Bone marrow (tissue), 2 donors: Measurements from ENCODE around the gene MYO7A.
"Not testable (repeated sequence)": the region's sequence is repeated elsewhere in the genome, so short reads cannot be mapped to it uniquely, and the experiment has no call there.

Experiments
- DNase-seq, 2 donors: peaks; one replicate each; lab custom pipeline; 2025; lab: John Stamatoyannopoulos, UW

MYO7A gene

DNA sequence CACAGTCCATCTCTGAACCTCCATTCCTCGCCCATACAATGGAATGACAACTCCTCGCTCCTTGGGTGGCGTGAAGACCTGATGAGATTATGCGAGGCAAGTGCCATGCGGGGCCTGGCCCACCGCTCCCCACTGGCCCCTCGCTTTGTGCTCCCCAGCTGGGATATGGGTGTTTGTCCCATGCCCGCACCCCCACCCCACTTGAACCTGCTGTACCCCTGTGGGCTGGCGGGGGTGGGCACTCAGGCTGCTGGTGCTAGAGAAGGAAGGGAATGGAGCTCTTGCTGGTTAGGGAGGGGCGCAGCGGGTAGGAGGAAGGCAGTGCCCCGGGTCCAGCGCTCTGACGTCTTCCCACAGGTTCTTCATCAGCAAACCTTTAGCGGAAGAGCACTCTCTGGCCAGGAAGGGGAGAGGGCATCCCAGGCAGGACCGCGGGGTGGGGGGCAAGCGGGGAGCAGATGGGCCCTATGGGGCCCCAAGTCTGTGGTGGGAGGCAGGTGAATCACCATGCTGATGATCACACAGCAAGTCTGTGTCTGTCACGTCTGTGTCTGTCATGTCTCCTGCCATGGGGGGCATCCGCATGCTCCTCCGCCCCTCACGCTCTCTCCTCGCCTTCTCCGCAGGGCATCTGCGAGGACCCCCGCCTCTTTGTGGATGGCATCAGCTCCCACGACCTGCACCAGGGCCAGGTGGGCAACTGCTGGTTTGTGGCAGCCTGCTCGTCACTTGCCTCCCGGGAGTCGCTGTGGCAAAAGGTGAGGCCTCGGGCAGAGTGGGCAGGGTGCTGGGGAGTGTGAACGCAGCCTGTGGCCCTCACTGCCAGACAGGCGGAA lies 34.8 kb upstream of the MYO7A start:
- no peak for DNase-seq

DNA sequence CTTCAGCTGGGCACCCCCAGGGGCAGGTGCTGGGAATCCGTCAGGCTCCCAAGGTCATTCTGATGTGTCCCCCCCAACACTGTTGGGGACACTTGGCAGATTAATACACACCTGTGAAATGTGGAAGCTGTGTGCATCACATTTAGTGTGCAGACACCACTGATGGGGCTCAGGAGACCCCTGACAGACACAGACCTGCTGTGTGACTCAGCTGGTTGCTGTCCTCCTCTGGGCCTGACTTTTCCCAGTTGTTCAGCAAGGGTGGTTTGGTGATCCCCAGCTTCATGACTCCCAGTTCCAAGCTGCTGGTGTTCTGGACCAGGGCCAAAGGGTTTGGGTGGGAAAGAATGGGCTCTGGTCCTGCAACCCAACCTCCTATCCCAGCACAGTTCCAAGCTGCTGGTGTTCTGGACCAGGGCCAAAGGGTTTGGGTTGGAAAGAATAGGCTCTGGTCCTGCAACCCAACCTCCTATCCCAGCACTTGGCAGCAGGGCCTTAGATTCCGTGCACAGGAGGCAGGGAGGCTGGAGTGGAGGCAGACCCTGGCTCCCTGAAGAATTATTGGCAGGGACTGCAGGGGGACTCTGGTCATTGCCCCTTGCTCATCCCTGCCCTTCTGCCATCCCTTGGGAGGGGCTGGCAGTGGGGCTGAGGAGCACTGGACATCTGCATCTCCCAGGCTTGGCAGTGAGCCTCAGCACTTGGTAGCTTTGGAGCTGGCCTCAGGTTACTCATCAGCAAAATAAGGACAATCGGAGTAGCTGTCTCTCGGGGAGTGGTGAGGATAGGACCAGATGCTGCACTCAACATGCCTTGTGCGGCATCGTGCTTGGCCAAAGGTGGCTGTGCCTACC lies 33.8 kb upstream of the MYO7A start:
- DNase-seq: no peak

DNA sequence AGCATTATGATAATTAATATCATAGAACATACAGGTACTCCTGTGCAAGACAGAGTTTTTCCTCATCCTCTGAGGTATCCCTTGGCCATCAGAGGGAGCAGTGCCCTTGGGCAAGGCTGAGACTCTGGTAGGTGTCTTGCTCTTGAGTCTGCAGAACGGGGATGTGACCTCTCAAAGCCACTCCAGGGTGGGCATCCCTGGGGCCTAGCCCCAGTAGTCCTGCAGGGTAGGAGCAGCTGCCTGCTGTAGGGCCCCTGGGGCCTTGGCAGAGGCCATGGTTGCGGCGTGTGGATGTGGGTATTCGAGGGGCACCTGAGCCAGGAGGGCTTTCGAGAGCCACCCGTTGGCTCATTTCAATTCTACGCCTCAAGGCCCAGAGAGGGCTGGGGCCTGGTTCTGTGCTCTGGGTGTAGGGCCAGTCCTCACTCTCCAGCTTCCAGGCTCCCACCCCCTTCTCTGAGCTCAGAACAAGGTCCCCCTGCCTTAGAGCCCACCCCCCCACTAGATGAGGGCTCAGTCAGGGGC lies 33.1 kb upstream of the MYO7A start:
- DNase-seq: no peak

DNA sequence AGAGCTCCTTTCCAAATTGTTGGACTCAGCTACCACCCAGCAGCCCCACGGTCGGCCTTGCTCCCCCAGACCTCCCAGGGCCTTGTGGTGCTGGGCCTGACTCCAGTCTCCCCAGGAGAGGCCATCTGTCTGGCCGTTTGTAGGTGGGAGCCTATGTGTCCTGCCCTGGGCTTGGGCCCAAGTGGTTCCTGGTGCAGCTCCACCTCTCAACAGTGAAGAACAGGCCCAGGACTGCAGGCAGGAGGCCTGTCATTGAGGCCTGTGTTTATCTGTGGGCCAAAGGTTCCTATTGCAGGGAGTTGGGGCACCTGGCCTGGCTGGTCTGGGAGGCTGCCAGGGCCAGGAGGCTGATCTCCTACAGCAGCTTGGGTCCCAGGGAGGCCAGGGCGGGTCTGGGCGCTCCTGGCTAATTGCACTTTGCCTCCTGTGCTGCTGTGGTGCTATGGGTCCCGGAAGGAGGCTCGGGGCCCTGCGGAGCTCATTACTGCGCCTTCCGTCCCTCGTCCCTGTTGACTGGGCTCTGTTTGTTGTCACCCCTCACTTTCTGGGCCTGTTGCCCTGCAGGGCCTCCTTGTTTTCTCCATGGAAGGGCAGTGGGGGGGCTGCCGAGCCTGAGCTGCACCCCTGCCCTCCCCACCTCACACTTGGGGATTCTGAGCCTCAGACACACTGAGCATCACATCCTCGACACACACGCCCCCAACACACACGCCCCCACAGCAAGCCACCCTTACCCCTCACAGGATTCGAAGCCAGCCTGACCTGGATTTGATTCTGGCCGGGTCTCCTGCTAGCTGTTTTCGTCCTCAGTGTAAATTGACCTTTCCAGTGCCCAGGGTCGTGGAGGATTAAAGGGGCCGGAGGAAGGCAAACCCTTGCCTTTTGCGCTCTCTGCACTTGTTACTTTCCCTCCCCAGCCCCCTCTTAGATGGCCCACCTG lies 32.2 kb upstream of the MYO7A start:
- DNase-seq: no peak

DNA sequence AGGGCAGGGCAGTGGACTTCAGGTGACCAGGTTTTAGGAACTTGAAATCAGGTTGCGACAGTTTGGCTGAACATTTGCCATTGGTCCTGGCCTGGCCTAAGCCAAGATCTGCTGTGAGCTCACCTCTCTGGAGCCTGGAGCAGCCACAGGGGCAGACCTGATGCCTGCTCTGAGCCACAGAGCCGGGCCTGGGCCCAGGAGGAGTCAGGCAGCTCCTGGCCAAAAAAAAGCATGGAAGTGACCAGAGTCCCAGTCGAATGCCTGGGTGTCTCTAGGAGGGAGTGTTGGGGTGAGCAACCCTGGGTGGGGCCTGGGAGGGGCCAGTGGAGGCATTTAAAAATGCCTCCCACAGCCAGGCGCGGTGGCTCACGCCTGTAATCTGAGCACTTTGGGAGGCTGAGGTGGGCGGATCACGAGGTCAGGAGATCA lies 31.4 kb upstream of the MYO7A start:
- DNase-seq: no peak

DNA sequence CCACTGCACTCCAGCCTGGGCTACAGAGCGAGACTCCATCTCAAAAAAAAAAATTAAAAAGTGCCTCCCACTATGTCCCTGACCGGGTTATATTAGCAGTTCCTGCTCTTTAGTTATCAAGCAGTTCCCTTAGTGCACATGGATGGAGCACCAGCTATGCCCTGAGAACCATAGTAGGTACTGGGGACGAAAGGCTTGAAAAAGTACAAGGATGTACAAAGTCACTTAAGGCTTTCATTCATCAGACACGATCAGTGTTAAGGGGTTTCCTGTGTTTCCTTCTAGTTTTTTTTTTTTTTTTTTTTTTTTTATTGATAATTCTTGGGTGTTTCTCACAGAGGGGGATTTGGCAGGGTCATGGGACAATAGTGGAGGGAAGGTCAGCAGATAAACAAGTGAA lies 30.9 kb upstream of the MYO7A start:
- not testable (repeated sequence) for DNase-seq

DNA sequence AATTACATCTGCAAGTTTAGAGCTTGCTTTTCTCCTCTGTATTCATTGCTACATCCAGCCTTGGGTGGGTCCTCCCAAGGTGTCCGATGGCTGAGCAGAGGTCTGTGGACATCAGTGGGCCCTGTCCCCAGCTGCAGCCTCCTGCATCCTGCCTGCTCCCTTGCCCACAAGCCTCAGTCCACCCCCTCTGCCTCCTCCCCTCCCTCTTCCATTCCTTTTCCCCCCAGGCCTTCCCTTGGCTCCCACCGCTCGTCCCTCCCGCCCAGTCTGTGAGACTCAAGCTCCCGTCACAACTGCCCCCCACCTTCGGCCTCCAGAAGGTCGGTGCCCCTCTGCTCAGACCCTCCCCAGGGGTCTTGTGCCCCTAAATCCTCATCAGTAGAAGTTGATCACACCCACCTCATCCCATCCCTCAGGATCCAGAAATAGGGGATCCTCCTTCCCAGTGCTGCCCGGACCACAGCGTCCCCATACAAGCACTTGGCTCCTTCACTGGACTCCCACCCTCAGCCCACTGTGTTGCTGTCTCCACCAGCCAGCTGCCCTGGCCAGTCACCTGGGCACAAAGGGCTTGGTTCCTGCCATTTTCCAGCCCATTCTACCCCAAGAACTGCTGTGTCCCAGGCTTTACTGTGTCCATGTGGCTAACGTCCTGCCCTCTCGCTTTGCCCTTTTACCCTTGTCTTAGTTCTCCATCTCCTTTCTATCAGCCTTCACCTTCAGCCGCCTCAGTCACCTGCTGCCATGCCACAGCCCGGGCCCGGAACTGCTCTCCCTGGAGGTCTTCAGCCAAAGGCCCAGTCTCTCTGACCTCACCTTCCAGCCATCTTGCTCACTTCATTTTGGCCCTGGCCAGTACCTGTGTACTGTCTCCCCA lies 27.6 kb upstream of the MYO7A start:
- no peak for DNase-seq

DNA sequence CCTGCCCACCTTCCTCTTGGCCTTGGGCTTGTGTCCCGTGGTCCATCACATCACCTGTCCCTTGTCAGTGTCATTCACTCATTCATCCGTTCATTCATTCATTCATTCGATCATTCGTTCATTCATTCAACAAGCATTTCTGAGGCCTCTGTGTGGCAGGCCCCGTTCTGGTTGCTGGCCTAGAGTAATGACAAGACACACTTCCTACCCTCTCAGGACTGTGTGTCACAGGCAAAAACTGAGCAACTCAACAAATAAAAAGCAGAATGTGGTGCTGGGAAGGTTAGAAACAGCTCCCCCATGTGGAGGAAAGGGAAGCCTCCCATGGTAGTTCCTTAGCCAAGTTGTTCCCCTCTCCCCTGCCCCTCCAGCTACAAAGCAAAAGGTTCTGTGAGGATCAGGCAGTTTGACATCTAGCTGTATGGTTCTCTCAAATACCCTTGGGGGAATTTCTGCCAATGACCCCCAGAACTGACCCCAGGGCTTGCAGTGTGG lies 27.0 kb upstream of the MYO7A start:
- peak in 1 of 2 donors; percentile 33 for DNase-seq

DNA sequence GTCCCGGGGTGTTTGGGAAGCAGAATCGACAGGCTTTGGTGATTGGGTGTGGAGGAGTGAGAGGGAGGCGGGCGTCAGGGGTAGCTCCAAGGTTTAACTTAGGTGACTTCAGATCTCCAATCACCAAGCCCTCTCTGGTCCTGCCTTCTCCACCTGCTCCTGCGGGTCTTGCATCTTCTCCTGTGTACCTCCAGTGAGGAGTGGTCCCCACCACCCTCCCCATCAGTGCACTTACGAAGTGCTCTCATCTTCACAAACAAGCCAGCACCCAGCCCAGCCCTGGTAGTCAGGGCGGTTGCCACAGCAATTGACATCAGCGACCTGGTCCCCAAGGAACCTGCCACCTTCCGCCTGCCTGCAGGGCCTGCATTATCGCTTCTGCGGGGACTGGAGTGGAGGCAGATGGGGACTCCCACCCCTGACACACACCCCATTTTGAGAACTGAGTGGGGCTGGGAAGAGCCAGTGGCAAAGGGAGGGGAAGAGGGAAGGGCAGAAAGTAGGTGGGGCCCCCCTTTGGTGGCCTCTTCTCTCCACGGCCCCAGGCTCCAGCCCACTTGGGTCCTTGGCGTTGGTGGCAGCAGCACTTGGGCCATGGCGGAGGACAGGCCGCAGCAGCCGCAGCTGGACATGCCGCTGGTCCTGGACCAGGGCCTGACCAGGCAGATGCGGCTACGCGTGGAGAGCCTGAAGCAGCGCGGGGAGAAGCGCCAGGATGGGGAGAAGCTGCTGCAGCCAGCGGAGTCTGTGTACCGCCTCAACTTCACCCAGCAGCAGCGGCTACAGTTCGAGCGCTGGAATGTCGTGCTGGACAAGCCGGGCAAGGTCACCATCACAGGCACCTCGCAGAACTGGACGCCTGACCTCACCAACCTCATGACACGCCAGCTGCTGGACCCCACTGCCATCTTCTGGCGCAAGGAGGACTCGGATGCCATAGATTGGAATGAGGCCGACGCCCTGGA lies 25.5 kb upstream of the MYO7A start, which contains the start of gene OMP:
Gene OMP, plus strand, starts transcription at position 595 of the 965 bp plus-strand sequence. Its CDS starts 0 bp downstream, at position 595.
- DNase-seq: no peak

DNA sequence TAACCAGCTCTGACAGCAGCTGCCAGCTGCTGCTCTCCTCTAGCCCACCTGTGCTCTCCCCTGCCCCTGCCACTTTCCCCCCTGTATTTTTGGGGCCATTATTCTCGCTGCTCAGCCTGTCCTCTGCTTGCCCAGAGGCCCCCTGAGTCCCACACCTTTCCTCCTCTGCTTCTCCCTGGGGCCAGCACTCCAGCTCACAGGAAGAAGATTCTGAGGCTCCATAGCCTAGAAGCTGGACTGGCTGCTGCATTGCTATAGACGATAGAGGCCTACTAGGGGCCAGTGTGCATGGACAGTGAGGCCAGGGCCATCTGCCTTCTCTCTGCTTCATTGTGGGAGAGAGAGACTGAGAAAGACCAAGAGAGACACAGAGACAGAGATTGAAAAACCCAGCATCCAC lies 24.7 kb upstream of the MYO7A start:
- no peak for DNase-seq

DNA sequence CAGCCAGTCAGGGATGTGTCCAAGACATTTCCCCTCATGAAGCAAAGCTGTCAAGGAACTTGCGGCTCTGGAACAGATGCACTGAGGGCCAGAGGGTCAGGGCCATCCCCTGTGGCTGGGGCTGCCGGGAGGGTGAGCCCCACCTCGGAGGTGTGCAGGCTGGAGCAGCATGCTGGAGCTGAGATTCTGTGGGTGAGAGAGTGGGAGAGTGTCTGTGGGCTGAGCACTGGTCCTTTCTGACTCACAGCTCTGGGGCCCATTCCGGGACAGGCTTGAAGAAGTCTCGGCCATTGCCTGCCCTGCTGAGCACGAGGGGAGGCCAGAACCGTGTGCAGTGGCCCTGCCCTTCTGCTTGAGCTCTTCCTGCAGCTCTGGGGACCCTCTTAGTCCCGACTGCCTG lies 23.3 kb upstream of the MYO7A start:
- DNase-seq: no peak

DNA sequence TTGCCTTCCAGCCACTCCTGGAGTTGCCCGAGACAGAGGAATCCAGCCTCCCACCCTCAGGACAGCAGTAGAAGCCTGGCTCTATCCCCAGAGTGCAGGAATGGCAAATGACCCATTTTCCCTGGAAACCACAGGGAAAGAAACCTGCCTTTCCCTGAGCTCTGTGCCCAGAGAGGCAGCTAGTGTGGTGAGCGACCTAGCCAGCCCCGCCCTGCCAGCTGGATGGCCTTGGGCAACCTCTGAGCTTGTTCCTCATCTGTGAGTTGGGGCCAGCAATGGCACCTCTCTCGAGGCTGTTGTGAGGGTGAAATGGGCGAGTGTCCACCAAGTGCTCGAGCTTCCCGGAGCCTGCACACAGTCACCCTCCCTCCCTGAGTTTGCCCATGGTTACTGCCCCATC lies 21.7 kb upstream of the MYO7A start:
- DNase-seq: no peak

DNA sequence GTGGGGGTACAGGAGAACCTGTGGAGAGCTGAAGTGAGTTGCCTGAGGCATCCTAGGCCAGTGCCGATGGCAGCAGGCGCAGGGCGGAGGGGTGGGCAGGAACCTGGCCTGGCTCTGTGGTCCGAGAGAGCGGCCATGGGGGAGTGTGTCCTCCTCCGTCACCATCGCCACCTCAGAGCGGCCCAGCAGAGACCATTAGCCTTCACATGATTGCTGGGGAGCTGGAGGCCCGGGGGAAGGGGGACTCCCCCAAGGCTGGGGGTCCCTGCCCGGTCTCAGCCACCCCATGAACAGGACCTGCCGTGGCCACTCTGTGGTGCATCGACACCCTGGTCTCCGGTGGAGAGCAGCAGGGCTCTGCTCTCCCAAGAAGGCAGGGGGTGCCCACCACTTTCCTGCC lies 21.3 kb upstream of the MYO7A start:
- DNase-seq: no peak

DNA sequence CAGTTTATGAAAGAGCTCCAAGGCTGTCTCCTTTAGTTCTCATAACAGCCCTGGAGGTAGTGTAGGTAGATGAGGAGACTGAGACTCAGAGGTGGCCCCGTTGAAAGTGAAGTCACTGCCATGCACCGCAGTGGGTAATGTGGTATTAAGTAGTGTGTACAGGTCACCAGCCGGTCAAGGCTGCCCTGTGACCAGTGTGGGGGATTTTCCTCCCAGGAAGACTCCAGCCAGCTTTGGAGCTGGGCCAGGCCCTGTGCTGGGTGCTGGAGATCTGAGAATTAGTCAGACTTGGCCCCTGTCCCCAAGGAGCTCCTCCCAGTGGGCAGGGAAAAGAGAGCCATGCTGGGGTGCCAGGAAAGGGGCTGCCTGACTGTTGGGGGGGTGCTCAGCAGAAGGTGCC lies 20.1 kb upstream of the MYO7A start:
- no peak for DNase-seq

DNA sequence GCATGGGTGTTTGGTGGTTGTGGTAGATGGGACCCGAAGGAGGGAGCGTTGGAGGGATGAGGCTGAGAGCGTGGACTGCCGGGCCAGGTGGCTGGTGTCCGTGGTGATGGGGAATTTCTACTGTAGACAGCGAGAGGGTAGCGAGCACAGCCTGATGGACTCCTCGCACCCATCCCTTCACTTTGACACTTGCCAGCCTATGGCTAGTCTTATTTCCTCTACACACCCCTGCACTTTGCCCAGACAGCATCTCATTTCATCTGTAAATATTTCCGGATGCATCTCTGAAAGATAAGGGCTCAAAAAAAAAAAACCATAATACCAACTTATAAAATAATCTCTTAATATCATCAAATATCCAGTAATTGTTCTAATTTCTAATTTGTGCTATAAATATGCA lies 19.6 kb upstream of the MYO7A start:
- DNase-seq: no peak

DNA sequence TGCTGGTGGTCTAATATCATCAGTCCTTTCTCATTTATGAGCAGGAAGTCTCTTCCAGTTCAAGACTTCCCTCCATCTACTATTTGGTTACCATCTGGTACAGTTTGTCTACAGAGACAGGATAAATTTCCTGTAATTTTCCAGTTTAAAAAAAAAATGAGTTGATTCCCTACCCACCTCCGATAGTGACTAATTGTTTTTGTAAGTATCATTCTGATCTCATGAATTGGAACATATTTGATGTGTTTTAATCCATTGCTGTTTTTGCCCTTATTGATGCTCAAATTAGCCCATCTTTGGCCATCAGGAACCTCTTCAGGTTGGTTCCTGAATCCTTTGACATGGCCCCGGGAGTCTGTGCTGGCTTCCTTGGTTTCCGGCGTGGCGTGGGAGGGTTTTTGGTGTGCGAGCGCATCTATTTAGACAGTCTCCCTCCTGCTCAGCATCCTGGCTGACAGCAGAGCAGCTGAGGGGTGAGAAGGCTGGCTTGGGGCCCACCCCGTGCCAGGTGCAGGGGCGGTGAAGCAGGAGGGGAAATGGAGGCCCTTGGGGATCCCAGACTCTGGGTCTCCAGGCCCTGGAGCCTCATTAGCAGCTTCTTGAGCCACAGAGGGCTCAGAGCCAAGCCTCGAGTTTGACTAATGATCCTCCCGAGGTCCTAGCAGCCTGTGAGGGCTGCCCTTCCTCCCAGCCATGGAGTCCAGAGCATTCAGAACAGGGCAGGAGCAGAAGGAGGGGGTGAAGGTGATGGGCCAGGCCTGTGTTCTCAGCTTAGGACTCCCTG lies 18.6 kb upstream of the MYO7A start:
- DNase-seq: no peak

DNA sequence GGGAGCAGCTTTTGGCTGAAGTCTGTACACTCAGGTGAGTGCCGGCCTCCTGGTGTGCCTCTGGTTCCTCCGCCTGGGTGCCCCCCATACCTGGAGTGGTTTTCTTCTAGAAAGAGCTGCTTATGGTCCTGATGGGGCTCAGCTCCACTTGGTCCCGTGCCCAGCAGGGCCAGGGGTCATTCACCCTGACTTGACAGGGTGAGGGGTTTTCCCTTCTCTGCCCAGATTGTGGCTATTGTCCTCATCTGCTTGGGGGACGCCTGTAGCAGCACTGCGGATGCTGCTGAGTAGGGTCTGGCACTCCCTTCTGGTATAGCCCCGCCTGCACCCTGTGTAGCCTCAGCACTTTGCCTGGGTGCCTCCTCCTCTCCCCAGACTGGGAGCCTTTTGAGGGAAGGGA lies 17.2 kb upstream of the MYO7A start:
- no peak for DNase-seq

DNA sequence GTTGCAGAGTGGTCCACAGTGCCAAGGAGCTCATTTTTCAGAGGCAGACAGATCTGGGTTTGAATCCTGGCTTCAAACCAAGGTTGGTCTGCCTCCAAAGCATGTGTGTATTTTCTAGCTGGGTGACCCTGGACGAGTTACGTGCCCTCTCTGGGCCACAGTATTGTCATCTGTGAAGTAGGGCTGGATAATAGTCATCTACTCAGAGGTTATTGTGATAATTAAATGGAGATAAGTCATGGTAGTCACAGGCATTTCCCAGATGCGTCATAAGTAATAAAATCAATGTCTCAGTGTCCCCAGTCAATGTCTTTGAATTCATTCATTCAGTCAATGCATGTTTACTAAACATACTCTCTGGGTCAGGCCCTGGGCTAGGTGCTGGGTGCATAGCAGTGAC lies 16.8 kb upstream of the MYO7A start:
- DNase-seq: no peak

DNA sequence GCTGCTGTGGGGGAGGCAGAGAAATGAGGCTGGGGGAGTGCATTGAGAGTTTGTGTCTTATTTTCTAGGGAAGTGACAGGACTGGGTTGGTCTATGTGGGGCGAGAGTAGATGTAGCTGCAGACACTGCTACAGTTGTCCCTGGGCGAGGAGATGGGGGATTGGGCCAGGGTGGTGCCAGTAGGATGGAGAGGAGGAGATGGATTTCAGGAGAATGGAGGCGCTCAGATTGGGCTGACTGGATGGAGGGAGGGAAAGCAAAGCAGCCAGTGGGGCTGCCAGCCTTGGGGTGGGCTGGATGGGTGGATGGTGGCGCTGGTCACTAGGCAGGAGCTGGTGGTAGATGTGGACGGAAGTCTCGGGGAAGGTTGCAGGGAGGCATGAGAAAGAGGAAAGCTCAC lies 16.1 kb upstream of the MYO7A start:
- no peak for DNase-seq
